Breast epithelium (tissue), 4 donors: ENCODE results near the gene GRIK5. TPM values are rescaled to one million over a fixed set of nuclear protein-coding genes. Genes with fewer than 3 reads are reported as not detected.

Experiments
- DNase-seq, 2 donors: peaks; one replicate each; pipeline ENCODE4 v3.0.0-alpha.2; 2019; ENCODE audit warnings: low spot score in 2 of 2
- H3K27ac ChIP-seq, 2 donors: fragments of 200-600 bp; sonication (generic) in 1 of 2; one replicate each; pipeline ENCODE4 v1.5.1; 2016 to 2019; ENCODE audit warnings: mild to moderate bottlenecking in 1 of 2
- H3K27me3 ChIP-seq, 2 donors: fragments of 200-600 bp; sonication (generic) in 1 of 2; one replicate each; pipeline versions ENCODE4 v1.5.1 to v1.6.0; 2017 to 2019; ENCODE audit warnings: control low read depth in 1 of 2, mild to moderate bottlenecking in 1 of 2
- H3K36me3 ChIP-seq: fragments of 200-600 bp; one replicate; pipeline ENCODE4 v1.5.1; 2019
- H3K4me1 ChIP-seq, 2 donors: fragments of 200-600 bp; sonication (generic); one replicate each; pipeline ENCODE4 v1.5.1; 2016 to 2019; ENCODE audit warnings: control low read depth in 1 of 2
- H3K4me3 ChIP-seq, 3 donors: fragments of 200-600 bp; sonication (generic); 1 replicate in 2 of 3; 2 replicates in 1 of 3; pipeline ENCODE4 v1.5.1; 2016 to 2019; ENCODE audit warnings: mild to moderate bottlenecking in 3 of 3, moderate library complexity in 2 of 3
- H3K9me3 ChIP-seq, 2 donors: fragments of 200-600 bp; sonication (generic) in 1 of 2; one replicate each; pipeline ENCODE4 v1.5.1; 2016 to 2019; ENCODE audit warnings: control low read depth in 1 of 2
- CTCF ChIP-seq, 3 donors: fragments of 450-650 bp; IDR thresholded peaks; one replicate each; pipeline ENCODE4 v1.5.1; 2016 to 2017; ENCODE audit warnings: antibody characterized with exemption in 3 of 3, mild to moderate bottlenecking in 3 of 3, moderate library complexity in 3 of 3
- POLR2A ChIP-seq: fragments of 450-650 bp; IDR thresholded peaks from one replicate; pipeline ENCODE4 v1.6.1; 2016; ENCODE audit warnings: antibody characterized with exemption, mild to moderate bottlenecking, moderate library complexity
- POLR2AphosphoS5 ChIP-seq, 3 donors: sonication (generic); formaldehyde crosslinking; IDR thresholded peaks; one replicate each; pipeline ENCODE4 v1.6.1; 2017; ENCODE audit warnings: antibody characterized with exemption in 3 of 3
- intact Hi-C: fragments of 100-400 bp; cut with DNase I; formaldehyde crosslinking; loops from one replicate; pipeline ENCODE4 v1.15.1; 2023; ENCODE audit warnings: low total_unique reads
- total RNA-seq, 3 donors: library from RNA; depleted of rRNA; stranded (reverse); fragments of >200 nt; gene quantifications; one replicate each; pipeline ENCODE4 v1.1.0, GENCODE V29; 2016

Gene GRIK5
- total RNA-seq, 3 donors from 2014 or later = 1.6 to 1.9 TPM; not detected in 1

GRCh38 chr19:42071247-42071646 lies 1.2 kb upstream of the GRIK5 start:
- TF ChIP-seq POLR2AphosphoS5 (IDR thresholded peaks at IDR 0.05) (no peak), CTCF (IDR thresholded peaks at IDR 0.05) (no peak), POLR2A (no peak)
- H3K27me3 ChIP-seq = peaks cover 0 to 25% of the 10 kb centered on the region in 2 donors
- H3K36me3 ChIP-seq = no peaks in the 10 kb centered on the region
- DNase-seq = no peak
- H3K27ac ChIP-seq = no peak overlapping the region
- intact Hi-C loops = no loop called here
- H3K4me3 ChIP-seq = no peak overlapping the region
- H3K9me3 ChIP-seq = no peaks in the 10 kb centered on the region
- H3K4me1 ChIP-seq = no peaks in the 10 kb centered on the region

- no peak for DNase-seq
- intact Hi-C loops = no loop called here
These were observed 1.0 kb downstream of the GRIK5 start for GRCh38 chr19:42068756-42069571.

GRCh38 chr19:42068361-42068755 lies 1.6 kb downstream of the GRIK5 start:
- TF ChIP-seq POLR2A (no peak), CTCF (IDR thresholded peaks at IDR 0.05) (no peak)
- Histone ChIP-seq H3K4me3 (peak overlapping the region in 2 of 3 donors; percentile 51 to 62), H3K36me3 (no peaks in the 10 kb centered on the region), H3K27ac (no peak overlapping the region), H3K27me3 (peaks cover 0 to 25% of the 10 kb centered on the region in 2 donors), H3K9me3 (no peaks in the 10 kb centered on the region), H3K4me1 (no peaks in the 10 kb centered on the region)
- intact Hi-C loops = no loop called here
- no peak for DNase-seq

More at GRCh38 chr19:42068756-42069571, 1.0 kb downstream of the GRIK5 start:
- Histone ChIP-seq H3K4me3 (peak overlapping the region; percentile 17 to 62 (median 51)), H3K4me1 (no peaks in the 10 kb centered on the region), H3K27me3 (peaks cover 0 to 25% of the 10 kb centered on the region in 2 donors), H3K9me3 (no peaks in the 10 kb centered on the region), H3K27ac (no peak overlapping the region), H3K36me3 (no peaks in the 10 kb centered on the region)
- TF ChIP-seq POLR2AphosphoS5 (IDR thresholded peaks at IDR 0.05) = no peak
- no peak for TF ChIP-seq POLR2A
- TF ChIP-seq CTCF (IDR thresholded peaks at IDR 0.05) = no peak

GRCh38 chr19:42067315-42067888 lies 2.6 kb downstream of the GRIK5 start:
- no peak for TF ChIP-seq POLR2AphosphoS5 (IDR thresholded peaks at IDR 0.05)
- TF ChIP-seq POLR2A = no peak
- no peak for TF ChIP-seq CTCF (IDR thresholded peaks at IDR 0.05)
- H3K9me3 ChIP-seq = no peaks in the 10 kb centered on the region
- intact Hi-C loops = no loop called here
- no peak for DNase-seq
- no peak overlapping the region for H3K27ac ChIP-seq
- H3K4me3 ChIP-seq = no peak overlapping the region
- H3K27me3 ChIP-seq = peaks cover 0 to 25% of the 10 kb centered on the region in 2 donors
- no peaks in the 10 kb centered on the region for H3K36me3 ChIP-seq
- H3K4me1 ChIP-seq = no peaks in the 10 kb centered on the region

- no peaks in the 10 kb centered on the region for H3K36me3 ChIP-seq
- TF ChIP-seq POLR2A (no peak), POLR2AphosphoS5 (IDR thresholded peaks at IDR 0.05) (no peak), CTCF (IDR thresholded peaks at IDR 0.05) (no peak)
- H3K4me1 ChIP-seq = no peaks in the 10 kb centered on the region
- no peak for DNase-seq
- H3K27me3 ChIP-seq = peaks cover 0 to 25% of the 10 kb centered on the region in 2 donors
- no peak overlapping the region for H3K4me3 ChIP-seq
- intact Hi-C loops = no loop called here
- H3K9me3 ChIP-seq = no peaks in the 10 kb centered on the region
- H3K27ac ChIP-seq = no peak overlapping the region
These were observed 3.8 kb downstream of the GRIK5 start for GRCh38 chr19:42066075-42066754.
